Neural cell (in vitro differentiated cells): Measurements from ENCODE around the gene ADAM23. TPM values are rescaled to one million over a fixed set of nuclear protein-coding genes. Genes with fewer than 3 reads are reported as not detected.

Experiments used
- H2AFZ ChIP-seq: fragments of 200-600, 300-800 bp; sonication (generic), shearing (Covaris generic); 2 replicates; pipeline ENCODE4 v1.6.0; 2014; ENCODE audit warnings: low read depth, mild to moderate bottlenecking, antibody characterized with exemption, low read length, moderate library complexity
- H3F3A ChIP-seq: fragments of 200-600 bp; shearing (Covaris generic); 2 replicates; pipeline ENCODE4 v1.6.1; 2016; ENCODE audit warnings: mild to moderate bottlenecking, moderate library complexity, mixed read lengths, antibody characterized with exemption, low read length; ENCODE audit not compliant: insufficient read depth, poor library complexity, severe bottlenecking
- H3K27ac ChIP-seq: fragments of 200-600, 300-800 bp; sonication (generic), shearing (Covaris generic); 2 replicates; pipeline ENCODE4 v1.5.1; 2014; ENCODE audit warnings: mild to moderate bottlenecking, low read length, moderate library complexity
- H3K27me3 ChIP-seq: fragments of 300-800, 200-600 bp; sonication (generic), shearing (Covaris generic); 2 replicates; pipeline ENCODE4 v1.6.0; 2014; ENCODE audit warnings: mild to moderate bottlenecking, low read depth, low read length, moderate library complexity; ENCODE audit not compliant: insufficient read depth
- H3K36me3 ChIP-seq: fragments of 300-800, 200-600 bp; sonication (generic), shearing (Covaris generic); 2 replicates; pipeline ENCODE4 v1.5.1; 2014; ENCODE audit warnings: mild to moderate bottlenecking, antibody characterized with exemption, low read length, moderate library complexity; ENCODE audit not compliant: insufficient read depth
- H3K4me2 ChIP-seq: fragments of 300-800, 200-600 bp; sonication (generic), shearing (Covaris generic); 2 replicates; pipeline ENCODE4 v1.6.0; 2014; ENCODE audit warnings: mild to moderate bottlenecking, low read length
- H3K4me3 ChIP-seq: fragments of 300-800, 200-600 bp; sonication (generic), shearing (Covaris generic); 2 replicates; pipeline ENCODE4 v1.5.1; 2014; ENCODE audit warnings: mild to moderate bottlenecking, low read length, moderate library complexity
- H3K79me2 ChIP-seq: fragments of 200-600 bp; shearing (Covaris generic); replicated peaks from 2 replicates; pipeline ENCODE4 v1.6.0; 2014; ENCODE audit warnings: mild to moderate bottlenecking, low read length, moderate library complexity; ENCODE audit not compliant: insufficient read depth
- H3K9ac ChIP-seq: fragments of 300-800, 200-600 bp; sonication (generic), shearing (Covaris generic); 2 replicates; pipeline ENCODE4 v1.6.1; 2016; ENCODE audit warnings: mild to moderate bottlenecking, low read length, mixed read lengths
- H3K9me2 ChIP-seq: fragments of 200-600 bp; shearing (Covaris generic); 2 replicates; pipeline ENCODE4 v1.6.1; 2016; ENCODE audit warnings: mild to moderate bottlenecking, low read length, mixed read lengths; ENCODE audit not compliant: insufficient read depth
- H3K9me3 ChIP-seq: fragments of 200-600, 300-800 bp; sonication (generic), shearing (Covaris generic); 2 replicates; pipeline ENCODE4 v1.6.1; 2016; ENCODE audit warnings: mild to moderate bottlenecking, mixed run types, low read length, moderate library complexity, mixed read lengths
- H4K20me1 ChIP-seq: fragments of 200-600 bp; shearing (Covaris generic); 2 replicates; pipeline ENCODE4 v1.6.1; 2016; ENCODE audit warnings: mild to moderate bottlenecking, mixed run types; ENCODE audit not compliant: insufficient read depth
- EP300 ChIP-seq: fragments of 450-650 bp; conservative IDR thresholded peaks from 2 replicates; pipeline ENCODE4 v1.6.1; 2014; ENCODE audit warnings: antibody characterized with exemption, mild to moderate bottlenecking, moderate library complexity; ENCODE audit not compliant: poor library complexity, severe bottlenecking
- EZH2 ChIP-seq: fragments of 200-600, 300-800 bp; shearing (Covaris generic), sonication (generic); IDR thresholded peaks from 2 replicates; pipeline ENCODE4 v1.6.1; 2014; ENCODE audit warnings: antibody characterized with exemption, low read length, borderline replicate concordance, mild to moderate bottlenecking; ENCODE audit not compliant: insufficient read depth, poor library complexity, severe bottlenecking
- MXI1 ChIP-seq: fragments of 450-650 bp; conservative IDR thresholded peaks from 2 replicates; pipeline ENCODE4 v1.6.1; 2014; ENCODE audit warnings: antibody characterized with exemption, mild to moderate bottlenecking; ENCODE audit not compliant: poor library complexity, severe bottlenecking
- POLR2AphosphoS5 ChIP-seq: IDR thresholded peaks from 2 replicates; pipeline ENCODE4 v1.6.1; 2012
- RAD21 ChIP-seq: fragments of 450-650 bp; conservative IDR thresholded peaks from 2 replicates; pipeline ENCODE4 v1.6.1; 2014; ENCODE audit warnings: antibody characterized with exemption, mild to moderate bottlenecking, moderate library complexity
- REST ChIP-seq: IDR thresholded peaks from 2 replicates; pipeline ENCODE4 v1.6.1; 2012; ENCODE audit warnings: borderline replicate concordance
- SMC3 ChIP-seq: fragments of 450-650 bp; conservative IDR thresholded peaks from 2 replicates; pipeline ENCODE4 v1.6.1; 2014; ENCODE audit warnings: antibody characterized with exemption, mild to moderate bottlenecking, moderate library complexity; ENCODE audit not compliant: poor library complexity
- TAF1 ChIP-seq: IDR thresholded peaks from 2 replicates; pipeline ENCODE4 v1.6.1; 2012; ENCODE audit warnings: low read depth
- polyA plus RNA-seq: library from polyadenylated mRNA; depleted of rRNA; stranded (reverse); fragments of >200 nt; gene quantifications from 2 replicates; pipeline ENCODE4 v1.2.3, GENCODE V29; 2014
- TF ChIP-seq, protein P1 (sequence below): fragments of 450-650 bp; IDR thresholded peaks from 2 replicates; pipeline ENCODE4 v1.5.1; 2014; ENCODE audit warnings: antibody characterized with exemption, mild to moderate bottlenecking, moderate library complexity; ENCODE audit not compliant: poor library complexity, severe bottlenecking

The ADAM23 gene
- polyA plus RNA-seq, 1 donor from 2014 or later, result 75.2 TPM

GRCh38 chr2:206565666-206566065 lies 122.3 kb downstream of the ADAM23 start:
- Histone ChIP-seq H2AFZ (no peak overlapping the region), H3K27me3 (no peaks in the 10 kb centered on the region), H3K9me3 (no peaks in the 10 kb centered on the region), H3F3A (no peaks in the 10 kb centered on the region), H3K36me3 (peaks cover 5% of the 10 kb centered on the region), H3K9ac (no peak overlapping the region), H3K27ac (no peak overlapping the region), H4K20me1 (no peaks in the 10 kb centered on the region), H3K4me2 (no peak overlapping the region), H3K4me3 (no peak overlapping the region), H3K9me2 (no peaks in the 10 kb centered on the region), H3K79me2 (no peaks in the 10 kb centered on the region)
- TF ChIP-seq MXI1 (no peak), EP300 (no peak), TAF1 (no peak), RAD21 (no peak), SMC3 (no peak), POLR2AphosphoS5 (no peak), REST (no peak), EZH2 (no peak)
- TF ChIP-seq, protein P1, sequence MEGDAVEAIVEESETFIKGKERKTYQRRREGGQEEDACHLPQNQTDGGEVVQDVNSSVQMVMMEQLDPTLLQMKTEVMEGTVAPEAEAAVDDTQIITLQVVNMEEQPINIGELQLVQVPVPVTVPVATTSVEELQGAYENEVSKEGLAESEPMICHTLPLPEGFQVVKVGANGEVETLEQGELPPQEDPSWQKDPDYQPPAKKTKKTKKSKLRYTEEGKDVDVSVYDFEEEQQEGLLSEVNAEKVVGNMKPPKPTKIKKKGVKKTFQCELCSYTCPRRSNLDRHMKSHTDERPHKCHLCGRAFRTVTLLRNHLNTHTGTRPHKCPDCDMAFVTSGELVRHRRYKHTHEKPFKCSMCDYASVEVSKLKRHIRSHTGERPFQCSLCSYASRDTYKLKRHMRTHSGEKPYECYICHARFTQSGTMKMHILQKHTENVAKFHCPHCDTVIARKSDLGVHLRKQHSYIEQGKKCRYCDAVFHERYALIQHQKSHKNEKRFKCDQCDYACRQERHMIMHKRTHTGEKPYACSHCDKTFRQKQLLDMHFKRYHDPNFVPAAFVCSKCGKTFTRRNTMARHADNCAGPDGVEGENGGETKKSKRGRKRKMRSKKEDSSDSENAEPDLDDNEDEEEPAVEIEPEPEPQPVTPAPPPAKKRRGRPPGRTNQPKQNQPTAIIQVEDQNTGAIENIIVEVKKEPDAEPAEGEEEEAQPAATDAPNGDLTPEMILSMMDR, result no peak

DNA sequence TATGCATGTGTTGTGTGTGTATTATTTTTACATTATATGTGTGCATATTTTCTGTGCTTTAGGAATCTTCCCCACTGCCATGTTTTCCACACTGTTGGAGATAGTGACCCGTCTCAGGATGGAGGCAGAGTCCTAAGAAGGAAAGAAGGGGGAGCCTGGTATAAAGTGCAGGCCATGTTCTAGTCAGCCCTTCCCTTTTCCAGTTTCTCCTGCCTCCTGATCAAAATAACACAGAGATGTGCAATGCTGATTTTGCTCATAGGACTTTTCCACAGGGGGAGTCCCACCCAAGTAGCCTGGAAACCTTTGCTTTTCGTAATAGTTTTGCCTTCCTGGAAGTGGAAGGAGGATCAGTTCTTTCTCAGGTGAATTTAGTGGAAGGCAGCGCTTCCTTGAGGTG lies 126.1 kb downstream of the ADAM23 start:
- Histone ChIP-seq H4K20me1 (no peaks in the 10 kb centered on the region), H3F3A (no peaks in the 10 kb centered on the region), H3K27ac (no peak overlapping the region), H3K36me3 (peaks cover 5% of the 10 kb centered on the region), H3K27me3 (no peaks in the 10 kb centered on the region), H3K4me3 (peak overlapping the region; percentile 2), H3K9me2 (no peaks in the 10 kb centered on the region), H3K9me3 (no peaks in the 10 kb centered on the region), H2AFZ (no peak overlapping the region), H3K79me2 (no peaks in the 10 kb centered on the region), H3K9ac (no peak overlapping the region), H3K4me2 (no peak overlapping the region)
- TF ChIP-seq MXI1, result no peak
- no peak for TF ChIP-seq SMC3
- TF ChIP-seq EP300, result no peak

GRCh38 chr2:206570199-206570598 lies 126.9 kb downstream of the ADAM23 start:
- Histone ChIP-seq H3K9me2 (no peaks in the 10 kb centered on the region), H3K9ac (no peak overlapping the region)

More at GRCh38 chr2:206570199-206570598, 126.9 kb downstream of the ADAM23 start:
- Histone ChIP-seq H3K27ac (no peak overlapping the region), H3K27me3 (no peaks in the 10 kb centered on the region), H3K79me2 (no peaks in the 10 kb centered on the region), H3K9me3 (no peaks in the 10 kb centered on the region), H4K20me1 (no peaks in the 10 kb centered on the region), H3K4me2 (no peak overlapping the region), H2AFZ (no peak overlapping the region), H3K36me3 (peaks cover 5% of the 10 kb centered on the region), H3K4me3 (peak overlapping the region; percentile 2), H3F3A (no peaks in the 10 kb centered on the region)
- peak; percentile 86 for TF ChIP-seq EP300
- no peak for TF ChIP-seq SMC3
- peak; percentile 75 for TF ChIP-seq POLR2AphosphoS5
